ENCODE data around the gene SPEN. TPM values are rescaled to one million over a fixed set of nuclear protein-coding genes. Genes with fewer than 3 reads are reported as not detected.
"Not testable (repeated sequence)": the region's sequence is repeated elsewhere in the genome, so short reads cannot be mapped to it uniquely, and the experiment has no call there.

Gene SPEN
- total RNA-seq, 1 experiment from 2014 or later: 44.2 TPM

- Mint-ChIP-seq H3K9me3 (ENCODE audit: unreplicated experiment) (no peaks in the 10 kb centered on the region), H3K4me3 (ENCODE audit: unreplicated experiment) (no peak overlapping the region), H3K4me1 (ENCODE audit: insufficient read depth, unreplicated experiment) (peaks cover 19% of the 10 kb centered on the region), H3K36me3 (ENCODE audit: insufficient read depth, unreplicated experiment) (peaks cover 6% of the 10 kb centered on the region), H3K27ac (ENCODE audit: low read depth, unreplicated experiment) (no peak overlapping the region), H3K27me3 (ENCODE audit: insufficient read depth, unreplicated experiment) (no peaks in the 10 kb centered on the region)
- ChIA-PET CTCF (interaction anchor here (1.4 to 1.9 kb wide), 2 partner anchors 9 to 11 kb away, joined by 5 to 8 read pairs; no protein-coding TSS in a partner anchor), POLR2A (interaction anchor here (0.9 to 1.0 kb wide), 2 partner anchors 20 to 89 kb away, joined by 3 read pairs; partner anchors contain the start of gene SPEN)
- intact Hi-C loops (cut with micrococcal nuclease): no loop called here
- no peak for DNase-seq (ENCODE audit: unreplicated experiment)
- no peak for TF ChIP-seq CTCF (IDR thresholded peaks at IDR 0.05; ENCODE audit: unreplicated experiment)
- no TSS peak for BruUV-seq (replicated peaks)
Measured at GRCh38 chr1:15826810-15827507, 20.5 kb upstream of the SPEN start.

- H3K36me3 Mint-ChIP-seq (ENCODE audit: insufficient read depth, unreplicated experiment); DNase-seq (ENCODE audit: unreplicated experiment); H3K4me3 Mint-ChIP-seq (ENCODE audit: unreplicated experiment); H3K9me3 Mint-ChIP-seq (ENCODE audit: unreplicated experiment); H3K27me3 Mint-ChIP-seq (ENCODE audit: insufficient read depth, unreplicated experiment); intact Hi-C loops (cut with micrococcal nuclease); H3K27ac Mint-ChIP-seq (ENCODE audit: low read depth, unreplicated experiment); BruUV-seq (replicated peaks): not testable (repeated sequence)
- H3K4me1 Mint-ChIP-seq (ENCODE audit: insufficient read depth, unreplicated experiment): peaks cover 20% of the 10 kb centered on the region
- CTCF ChIA-PET: interaction anchor here (1.4 to 1.9 kb wide), 2 partner anchors 10 to 12 kb away, joined by 5 to 8 read pairs; no protein-coding TSS in a partner anchor
- POLR2A ChIA-PET: interaction anchor here (1.0 kb wide), 1 partner anchor 22 kb away, joined by 5 read pairs; no protein-coding TSS in a partner anchor
Measured at GRCh38 chr1:15827567-15827966, 19.9 kb upstream of the SPEN start.

- H3K4me1 Mint-ChIP-seq (ENCODE audit: insufficient read depth, unreplicated experiment): peaks cover 20% of the 10 kb centered on the region
- H3K4me3 Mint-ChIP-seq (ENCODE audit: unreplicated experiment); H3K9me3 Mint-ChIP-seq (ENCODE audit: unreplicated experiment); DNase-seq (ENCODE audit: unreplicated experiment); H3K27ac Mint-ChIP-seq (ENCODE audit: low read depth, unreplicated experiment); BruUV-seq (replicated peaks); H3K27me3 Mint-ChIP-seq (ENCODE audit: insufficient read depth, unreplicated experiment); H3K36me3 Mint-ChIP-seq (ENCODE audit: insufficient read depth, unreplicated experiment); intact Hi-C loops (cut with micrococcal nuclease): not testable (repeated sequence)
- ChIA-PET CTCF (interaction anchor here (0.7 to 0.9 kb wide), 2 partner anchors 13 to 336 kb away, joined by 3 to 5 read pairs; no protein-coding TSS in a partner anchor), POLR2A (interaction anchor here (0.9 to 1.4 kb wide), 3 partner anchors 13 to 30 kb away, joined by 3 to 6 read pairs (median 3); no protein-coding TSS in a partner anchor)
Measured at GRCh38 chr1:15828931-15829330, 18.6 kb upstream of the SPEN start.

GRCh38 chr1:15830258-15830657 lies 17.2 kb upstream of the SPEN start:
- H3K36me3 Mint-ChIP-seq (ENCODE audit: insufficient read depth, unreplicated experiment): peaks cover 5% of the 10 kb centered on the region
- TF ChIP-seq CTCF (IDR thresholded peaks at IDR 0.05; ENCODE audit: unreplicated experiment): no peak
- H3K9me3 Mint-ChIP-seq (ENCODE audit: unreplicated experiment): no peaks in the 10 kb centered on the region
- intact Hi-C loops (cut with micrococcal nuclease): loop anchor here (5.0 kb wide), 1 partner anchor 92 kb away; no protein-coding TSS in a partner anchor
- CTCF ChIA-PET: interaction anchor here (0.6 to 0.7 kb wide), 2 partner anchors 15 to 29 kb away, joined by 3 to 4 read pairs; no protein-coding TSS in a partner anchor
- no peak overlapping the region for H3K4me3 Mint-ChIP-seq (ENCODE audit: unreplicated experiment)
- peak; percentile 8 for DNase-seq (ENCODE audit: unreplicated experiment)
- POLR2A ChIA-PET: interaction anchor here (0.6 to 1.4 kb wide), 9 partner anchors 14 to 183 kb away, joined by 3 to 7 read pairs (median 6); partner anchors contain the start of gene SPEN
- peak overlapping the region; percentile 77 for H3K27ac Mint-ChIP-seq (ENCODE audit: low read depth, unreplicated experiment)
- peaks cover 20% of the 10 kb centered on the region for H3K4me1 Mint-ChIP-seq (ENCODE audit: insufficient read depth, unreplicated experiment)
- H3K27me3 Mint-ChIP-seq (ENCODE audit: insufficient read depth, unreplicated experiment): no peaks in the 10 kb centered on the region
- no TSS peak for BruUV-seq (replicated peaks)

Measured in MCF 10A (cell line).